ENCODE results near the gene SDHA.

GRCh38 chr5:217494-218456 lies at the start of gene SDHA, which contains the start of gene CCDC127:
- TF ChIP-seq CTCF (IDR thresholded peaks at IDR 0.05 in 8 of 11, conservative IDR thresholded peaks at IDR 0.05 in 3 of 11) = peak in 7 of 11 experiments; percentile 10 to 37 (median 17)
- peak in 2 of 3 donors; percentile 62 to 91 for TF ChIP-seq POLR2A (IDR thresholded peaks at IDR 0.05)
